ENCODE results near the gene FLRT1.

Gene FLRT1

GRCh38 chr11:64027651-64028397 lies 7.9 kb upstream of the FLRT1 start:
- H3K27ac ChIP-seq: no peak overlapping the region
- no peak for TF ChIP-seq CTCF (IDR thresholded peaks at IDR 0.05)
- TF ChIP-seq ZFX (IDR thresholded peaks at IDR 0.05; ENCODE audit: borderline replicate concordance): no peak

GRCh38 chr11:64028398-64029115 lies 7.2 kb upstream of the FLRT1 start:
- TF ChIP-seq CTCF (IDR thresholded peaks at IDR 0.05): no peak
- TF ChIP-seq ZFX (IDR thresholded peaks at IDR 0.05; ENCODE audit: borderline replicate concordance): no peak
- H3K27ac ChIP-seq: no peak overlapping the region

GRCh38 chr11:64029773-64030172 lies 6.0 kb upstream of the FLRT1 start:
- TF ChIP-seq CTCF (IDR thresholded peaks at IDR 0.05) (no peak), ZFX (IDR thresholded peaks at IDR 0.05; ENCODE audit: borderline replicate concordance) (no peak)
- no peak overlapping the region for H3K27ac ChIP-seq

GRCh38 chr11:64031001-64031400 lies 4.7 kb upstream of the FLRT1 start:
- no peak overlapping the region for H3K27ac ChIP-seq
- TF ChIP-seq ZFX (IDR thresholded peaks at IDR 0.05; ENCODE audit: borderline replicate concordance) (no peak), CTCF (IDR thresholded peaks at IDR 0.05) (no peak)

GRCh38 chr11:64032050-64032449 lies 3.7 kb upstream of the FLRT1 start:
- no peak overlapping the region for H3K27ac ChIP-seq
- TF ChIP-seq ZFX (IDR thresholded peaks at IDR 0.05; ENCODE audit: borderline replicate concordance) (no peak), CTCF (IDR thresholded peaks at IDR 0.05) (no peak)

GRCh38 chr11:64034411-64034811 lies 1.3 kb upstream of the FLRT1 start:
- TF ChIP-seq ZFX (IDR thresholded peaks at IDR 0.05; ENCODE audit: borderline replicate concordance): no peak
- TF ChIP-seq CTCF (IDR thresholded peaks at IDR 0.05): no peak

GRCh38 chr11:64035081-64035524 lies 628 bp upstream of the FLRT1 start:
- H3K27ac ChIP-seq: no peak overlapping the region
- TF ChIP-seq ZFX (IDR thresholded peaks at IDR 0.05; ENCODE audit: borderline replicate concordance) (no peak), CTCF (IDR thresholded peaks at IDR 0.05) (no peak)

More at GRCh38 chr11:64034411-64034811, 1.3 kb upstream of the FLRT1 start:
- H3K27ac ChIP-seq: no peak overlapping the region

Data from 22Rv1 (cell line).